T1000 (cell line): ENCODE data around the gene TBC1D1.

Source experiments
- DNase-seq: peaks from one replicate; lab custom pipeline; 2025; ENCODE audit warnings: mixed read lengths; lab: John Stamatoyannopoulos, UW

The TBC1D1 gene

GRCh38 chr4:38169524-38169923, 278.6 kb downstream of the TBC1D1 start:
- no peak for DNase-seq

- no peak for DNase-seq
Observed at GRCh38 chr4:38170338-38171169, 279.7 kb downstream of the TBC1D1 start.

- DNase-seq = no peak
Observed at GRCh38 chr4:38172078-38172477, 281.2 kb downstream of the TBC1D1 start.

- DNase-seq = no peak
Observed at GRCh38 chr4:38173935-38174518, 283.1 kb downstream of the TBC1D1 start.

- no peak for DNase-seq
Observed at GRCh38 chr4:38174801-38175200, 283.9 kb downstream of the TBC1D1 start.

- DNase-seq = no peak
Observed at GRCh38 chr4:38176165-38176564, 285.3 kb downstream of the TBC1D1 start.

- DNase-seq = no peak
Observed at GRCh38 chr4:38177035-38177546, 286.2 kb downstream of the TBC1D1 start.

GRCh38 chr4:38177641-38178391, 286.9 kb downstream of the TBC1D1 start:
- DNase-seq = no peak

GRCh38 chr4:38178392-38178995, 287.6 kb downstream of the TBC1D1 start:
- no peak for DNase-seq

- peak; percentile 73 for DNase-seq
Observed at GRCh38 chr4:38179690-38180377, 288.9 kb downstream of the TBC1D1 start.

- no peak for DNase-seq
Observed at GRCh38 chr4:38180456-38180855, 289.6 kb downstream of the TBC1D1 start.

GRCh38 chr4:38181286-38181685, 290.4 kb downstream of the TBC1D1 start:
- DNase-seq = no peak

- DNase-seq = no peak
Observed at GRCh38 chr4:38182334-38182998, 291.6 kb downstream of the TBC1D1 start.

- no peak for DNase-seq
Observed at GRCh38 chr4:38184404-38184803, 293.5 kb downstream of the TBC1D1 start.

- DNase-seq = no peak
Observed at GRCh38 chr4:38185406-38186144, 294.7 kb downstream of the TBC1D1 start.

GRCh38 chr4:38188136-38188535, 297.3 kb downstream of the TBC1D1 start:
- no peak for DNase-seq

- DNase-seq = peak; percentile 10
Observed at GRCh38 chr4:38188631-38189101, 297.8 kb downstream of the TBC1D1 start.
